DMS53 (cell line): Measurements from ENCODE around the gene GRB14.
"Not testable (repeated sequence)": the region's sequence is repeated elsewhere in the genome, so short reads cannot be mapped to it uniquely, and the experiment has no call there.

ENCODE experiments used
- DNase-seq: peaks from one replicate; lab custom pipeline; 2025; lab: John Stamatoyannopoulos, UW

The GRB14 gene

DNA sequence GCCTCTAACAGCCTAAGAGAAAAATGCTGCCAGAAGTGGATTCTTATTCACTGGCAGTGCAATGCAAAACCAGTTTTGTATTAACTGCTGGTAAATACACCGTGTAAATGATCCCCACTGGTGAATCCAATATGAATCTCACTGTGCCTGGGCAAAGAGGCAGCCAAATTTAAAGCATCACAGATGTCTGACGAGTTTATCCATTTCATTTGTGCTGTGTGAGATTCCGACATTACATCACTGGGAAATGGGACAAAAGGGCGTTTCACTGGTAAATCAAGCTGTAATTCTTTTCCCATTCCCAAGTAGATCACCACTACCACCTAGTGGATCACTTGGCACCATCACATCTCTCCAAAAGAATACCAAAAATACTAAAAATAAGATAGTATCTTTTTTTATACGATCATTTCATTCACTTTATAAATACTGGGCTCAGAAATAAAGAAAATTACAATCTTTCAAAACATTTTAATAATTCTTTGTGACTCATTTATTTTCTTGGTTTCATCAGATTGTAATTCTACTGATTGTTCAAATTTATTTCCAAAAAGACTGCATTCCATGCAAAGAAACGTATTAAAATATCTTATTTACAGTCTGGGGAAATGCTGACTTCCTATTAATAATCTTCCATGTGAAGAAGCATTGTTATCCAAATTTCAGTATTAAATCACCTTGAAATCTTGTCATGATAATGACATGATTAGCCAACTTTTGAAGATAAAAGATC is 125.6 kb downstream of the GRB14 start:
- DNase-seq: peak; percentile 62

DNA sequence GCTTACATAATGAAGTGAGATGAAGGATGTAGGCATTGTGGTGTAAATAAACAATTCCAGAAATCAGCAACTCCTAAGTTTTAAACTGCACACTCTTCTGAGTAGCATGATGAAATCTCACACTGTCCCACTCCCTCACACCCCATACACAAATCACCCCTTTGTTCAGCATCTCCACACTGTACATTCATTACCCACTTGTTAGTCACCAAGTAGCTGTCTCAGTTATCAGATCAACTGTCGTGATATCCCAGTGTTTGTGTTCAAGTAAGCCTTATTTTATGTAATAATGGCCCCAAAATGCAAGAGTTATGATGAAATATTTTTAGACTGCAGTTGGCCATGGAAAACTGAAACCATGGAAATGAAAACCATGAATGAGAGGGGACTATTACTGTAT is 135.7 kb downstream of the GRB14 start:
- no peak for DNase-seq

DNA sequence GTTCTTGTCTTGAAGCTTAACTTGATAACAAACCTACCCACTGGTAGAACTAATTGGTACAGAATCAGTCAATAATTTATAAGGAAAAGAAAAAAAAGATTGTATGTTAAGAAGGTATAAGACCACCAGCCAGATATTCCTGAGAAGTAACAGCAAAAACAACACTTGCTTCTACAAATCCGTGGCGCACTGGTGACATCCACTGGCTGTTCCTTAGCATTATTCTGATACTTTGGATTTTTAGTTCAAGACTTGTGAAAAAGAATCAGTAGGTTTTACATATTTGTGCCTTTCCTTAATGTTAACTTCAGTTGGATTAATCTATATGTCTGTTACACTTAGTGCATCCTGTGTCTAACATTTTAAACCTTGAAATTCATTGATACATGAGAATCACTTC is 141.8 kb downstream of the GRB14 start:
- peak; percentile 72 for DNase-seq

DNA sequence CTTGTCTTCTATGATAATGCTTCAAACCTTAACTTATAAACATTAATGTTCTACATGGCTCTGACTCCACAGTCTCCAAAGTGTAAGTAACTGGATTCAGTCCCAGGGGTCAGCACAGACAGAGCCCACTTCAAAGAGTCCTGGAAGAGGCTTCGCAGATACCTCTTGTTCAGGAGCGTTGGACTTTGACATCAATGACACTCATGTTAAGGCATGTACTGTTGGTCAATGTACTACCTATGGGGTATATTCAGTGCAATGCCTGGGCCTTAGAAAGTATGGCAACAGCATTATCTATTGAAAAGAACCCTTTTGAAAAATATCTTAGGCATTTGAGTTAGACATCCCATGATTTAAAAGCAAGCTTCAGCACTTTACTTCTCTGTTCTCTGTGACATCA is 143.1 kb downstream of the GRB14 start:
- DNase-seq: no peak

DNA sequence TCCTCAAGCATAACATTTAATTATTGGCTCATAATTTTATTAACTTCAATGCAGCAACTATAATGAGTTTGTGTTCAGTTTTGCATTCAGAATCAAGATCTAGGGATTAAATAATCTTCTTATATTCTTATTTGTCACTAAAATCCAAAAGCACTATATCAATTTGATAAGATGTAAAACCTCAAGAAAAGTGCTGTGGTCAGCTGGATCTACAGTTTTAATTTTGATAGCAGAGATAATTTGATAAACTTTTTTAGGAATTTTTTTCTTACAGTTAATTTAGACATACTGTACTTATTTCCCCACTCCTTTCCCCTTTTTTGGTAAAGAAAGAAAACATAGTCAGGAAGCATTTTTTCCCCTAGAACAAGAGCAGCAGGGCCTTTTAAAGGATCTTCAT is 146.4 kb downstream of the GRB14 start:
- no peak for DNase-seq

- no peak for DNase-seq
Observed at GRCh38 chr2:164473021-164473420, 148.3 kb downstream of the GRB14 start.

DNA sequence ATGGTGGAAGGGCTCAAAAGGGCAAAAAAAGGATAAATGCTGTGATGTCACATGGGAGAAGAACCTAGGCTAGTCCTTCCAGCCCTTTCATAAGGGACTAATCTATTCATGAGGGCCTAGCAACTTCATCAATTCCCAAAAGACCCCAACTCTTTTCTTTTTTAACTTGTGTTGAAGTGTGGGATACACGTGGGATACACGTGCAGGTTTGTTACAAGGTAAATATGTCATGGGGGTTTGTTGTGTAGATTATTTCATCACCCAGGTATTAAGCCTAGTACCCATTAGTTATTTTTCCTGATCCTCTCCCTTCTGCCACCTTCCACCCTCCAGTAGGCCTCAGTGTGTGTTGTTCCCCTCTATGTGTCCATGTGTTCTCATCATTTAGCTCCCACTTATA is 156.2 kb downstream of the GRB14 start:
- DNase-seq: not testable (repeated sequence)

DNA sequence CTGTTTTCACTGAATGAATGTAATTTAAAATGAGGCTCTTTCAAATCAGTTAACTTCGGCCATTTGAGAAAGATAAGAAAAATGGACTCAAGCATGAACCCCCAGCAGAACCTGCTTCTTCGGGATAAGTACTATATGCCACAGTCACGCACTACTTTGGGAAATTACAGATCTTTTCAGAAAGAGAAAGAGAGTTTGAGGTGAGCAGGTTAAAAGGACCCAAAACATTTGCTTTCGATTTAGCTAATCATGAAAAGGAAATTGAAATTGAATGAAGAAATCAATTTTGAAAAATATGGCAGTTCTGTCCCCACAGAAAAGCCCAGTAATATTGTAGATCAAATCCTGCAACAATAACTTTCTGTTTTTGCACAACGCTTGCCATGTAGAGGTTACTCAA is 156.9 kb downstream of the GRB14 start:
- DNase-seq: no peak

- DNase-seq: peak; percentile 22
Observed at GRCh38 chr2:164458792-164459191, 162.5 kb downstream of the GRB14 start.

DNA sequence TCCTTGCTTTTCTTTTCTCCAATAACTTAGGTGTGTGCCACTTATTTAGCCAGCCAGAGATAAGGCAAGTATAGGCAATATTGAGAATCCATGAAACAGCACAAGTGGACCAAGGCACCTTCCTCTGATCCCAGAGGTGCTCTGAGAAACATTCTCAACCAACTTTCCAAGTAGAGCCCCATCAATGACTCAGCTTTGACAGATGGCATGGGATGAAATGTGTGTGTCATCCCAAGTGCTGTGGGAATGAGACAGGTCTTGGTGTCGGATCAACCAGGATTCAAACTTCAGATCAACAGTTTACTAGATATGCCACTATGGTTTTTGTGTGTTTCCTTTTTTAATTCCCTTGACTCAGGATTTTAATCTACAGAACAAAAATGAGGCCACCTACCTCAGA is 164.0 kb downstream of the GRB14 start:
- peak; percentile 63 for DNase-seq

GRCh38 chr2:164456619-164457018 is 164.7 kb downstream of the GRB14 start:
- peak; percentile 85 for DNase-seq

DNA sequence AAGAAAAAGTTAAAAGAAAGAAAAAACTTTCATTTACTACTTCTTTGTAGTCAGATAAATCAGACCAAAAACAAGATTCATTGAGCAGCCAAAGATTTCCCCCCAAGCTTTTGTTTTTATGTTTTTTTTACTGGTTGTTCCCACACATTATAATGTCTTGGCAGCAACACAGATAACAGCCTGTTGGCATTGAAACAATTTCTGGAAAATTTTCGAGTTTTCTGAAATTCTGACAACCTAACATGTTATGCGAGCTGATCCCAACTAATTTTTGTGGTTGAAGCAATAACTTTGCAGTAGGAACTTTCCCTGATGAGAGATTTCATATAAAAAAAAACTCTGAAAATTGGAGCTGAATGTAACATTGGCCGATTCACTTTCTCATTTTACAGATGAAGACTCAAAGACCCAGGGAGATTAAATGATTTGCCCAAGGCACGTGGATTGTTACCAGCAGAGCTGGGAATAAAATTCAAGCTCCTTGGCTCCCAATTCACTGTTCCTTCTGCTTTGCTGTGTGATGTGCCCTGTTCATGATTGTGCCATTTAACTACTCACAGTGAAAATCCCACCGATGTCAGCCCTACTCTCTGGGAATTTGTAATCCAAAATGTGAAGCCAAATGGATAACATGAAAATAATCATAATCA is 167.5 kb downstream of the GRB14 start:
- no peak for DNase-seq

DNA sequence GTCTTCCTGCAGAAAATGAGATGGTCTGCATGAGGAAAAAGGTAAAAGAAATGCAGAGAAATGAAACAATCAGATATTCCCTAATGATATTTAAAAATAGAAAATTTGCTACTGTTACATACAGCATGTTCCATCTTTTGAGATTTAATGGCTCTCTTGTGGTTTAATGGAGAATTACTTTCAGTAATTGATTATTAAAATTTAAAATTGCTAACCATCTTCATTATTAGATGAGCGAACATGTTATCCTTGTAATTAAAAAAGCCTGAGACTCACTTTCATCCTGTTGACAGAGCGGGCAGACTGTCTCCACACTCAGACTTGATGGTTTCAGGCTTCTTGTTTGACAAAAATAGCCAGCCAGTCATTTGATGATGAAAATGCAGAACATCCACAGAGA is 171.0 kb downstream of the GRB14 start:
- DNase-seq: no peak

DNA sequence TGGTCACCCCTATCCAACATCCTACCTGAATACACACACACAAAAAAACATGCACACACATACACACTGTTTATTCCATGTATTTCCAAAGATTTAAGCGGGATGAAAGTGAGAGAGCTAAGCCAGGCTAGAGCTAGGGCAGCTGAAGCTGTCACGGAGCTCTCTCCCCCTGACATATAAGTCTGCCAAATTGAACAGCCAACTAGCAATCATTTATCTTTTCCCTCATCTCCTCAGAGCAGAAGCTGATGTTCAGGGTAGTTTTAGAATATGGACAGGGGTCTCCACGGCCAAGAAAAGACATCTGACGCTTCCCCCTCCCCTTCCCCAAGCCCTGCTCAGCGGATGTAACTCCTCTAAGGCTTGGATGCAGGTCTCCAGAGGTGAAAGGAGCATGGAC is 171.6 kb downstream of the GRB14 start:
- DNase-seq: no peak

GRCh38 chr2:164447660-164448059 is 173.6 kb downstream of the GRB14 start:
- no peak for DNase-seq
